GM12892 (cell line): ENCODE results near the gene DNPEP.

Source experiments
- POLR2A ChIP-seq: IDR thresholded peaks from 2 replicates; pipeline ENCODE4 v1.6.1; 2011; ENCODE audit warnings: low read depth, low read length, control low read depth
- POLR2AphosphoS5 ChIP-seq: IDR thresholded peaks from 2 replicates; pipeline ENCODE4 v1.6.1; 2011; ENCODE audit warnings: low read depth, low read length, control low read depth
- TAF1 ChIP-seq: IDR thresholded peaks from 2 replicates; pipeline ENCODE4 v1.6.1; 2011; ENCODE audit warnings: low read depth, mild to moderate bottlenecking, control low read depth, low read length, borderline replicate concordance

GRCh38 chr2:219350710-219351221, 36.9 kb downstream of the DNPEP start:
- TF ChIP-seq POLR2A = no peak
- TF ChIP-seq POLR2AphosphoS5 = no peak
- no peak for TF ChIP-seq TAF1
